Measurements from ENCODE around the gene SMYD1. TPM values are rescaled to one million over a fixed set of nuclear protein-coding genes. Genes with fewer than 3 reads are reported as not detected.

SMYD1 gene
- total RNA-seq (2013; cell fraction: nucleolus; rRNA removed), result not detected in 2 replicates
- total RNA-seq (2014; rRNA removed), result not detected in 2 replicates
- not detected in 2 replicates for total RNA-seq (2014; rRNA removed; fragmentation: Illumina TruSeq; extraction: Trizol)
- not detected in 2 replicates for total RNA-seq (2021)
- not detected for polyA plus RNA-seq (2011; ENCODE audit: low read depth)
- polyA plus RNA-seq (2011; rRNA removed), result not detected in 2 replicates
- polyA plus RNA-seq (2011; cell fraction: cytosol; rRNA removed), result not detected in 2 replicates
- polyA plus RNA-seq (2011; cell fraction: nucleus; rRNA removed), result not detected in 2 replicates
- not detected in 2 replicates for polyA plus RNA-seq (2012)
- polyA plus RNA-seq (2014; fragmentation: Illumina TruSeq; extraction: Trizol), result not detected in 2 replicates
- not detected for polyA plus RNA-seq (2014; fragmentation: Nextera tagmentation; extraction: Ambion mirVana)
- polyA plus RNA-seq (2014; rRNA removed), result 0.04 TPM in 1 of 2 replicates, not detected in the other
- polyA plus RNA-seq (2016; fragmentation: Nextera tagmentation; extraction: Ambion mirVana), result under 1 TPM in 1 of 2 experiments, not detected in 1; 0.09 TPM
- not detected in 2 replicates for polyA minus RNA-seq (2011; rRNA and poly(A)+ RNA removed)
- not detected in 2 replicates for polyA minus RNA-seq (2011; cell fraction: cytosol; rRNA and poly(A)+ RNA removed)
- polyA minus RNA-seq (2011; cell fraction: nucleus; rRNA and poly(A)+ RNA removed), result not detected in 2 replicates
- not detected for Bru-seq, nascent RNA
- not detected for BruChase-seq, experiment 1, labeled RNA remaining after a 6-hour chase
- not detected for BruChase-seq, experiment 2, labeled RNA remaining after a 2-hour chase
- long read RNA-seq, experiment 1, result 0 reads
- long read RNA-seq, experiment 2, result 0 reads

DNA sequence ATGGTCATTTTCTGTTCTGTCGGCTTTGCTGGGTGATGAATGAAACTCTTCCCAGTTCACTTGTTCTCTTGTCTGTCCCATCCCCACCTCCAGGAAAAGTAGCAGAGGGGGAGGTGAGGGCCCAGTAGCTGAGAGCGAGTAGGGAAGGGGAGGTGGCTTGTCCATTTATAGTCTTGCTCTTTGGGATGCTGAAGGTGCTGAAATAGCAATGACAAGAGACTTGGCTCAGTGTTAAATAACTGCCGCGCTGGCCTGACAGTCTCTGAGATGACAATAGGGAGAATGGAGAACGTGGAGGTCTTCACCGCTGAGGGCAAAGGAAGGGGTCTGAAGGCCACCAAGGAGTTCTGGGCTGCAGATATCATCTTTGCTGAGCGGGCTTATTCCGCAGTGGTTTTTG lies at the start of gene SMYD1:
Gene SMYD1 (plus strand): TSS at position 228 of the 400 bp plus-strand sequence. CDS start 40 bp downstream, at position 268.
- H3K9ac ChIP-seq (ENCODE audit: control insufficient read depth, insufficient read depth, low read length), result no peak within 1 kb of the TSS
- WGBS (ENCODE audit: insufficient coverage, insufficient replicate concordance, low lambda C conversion rate, missing lambda C conversion rate), result 70% methylated on average over 8 of the region's 8 CpGs
- no peaks in the 10 kb centered on the region for H3K4me1 ChIP-seq (ENCODE audit: control insufficient read depth, insufficient read depth, low read length)
- H3K4me2 ChIP-seq (ENCODE audit: control insufficient read depth, insufficient read depth), result no peak within 1 kb of the TSS
- in situ Hi-C loops (cut with MboI) (loop anchor here (25.0 kb wide), 1 partner anchor 595 kb away; no protein-coding TSS in a partner anchor), intact Hi-C loops (cut with micrococcal nuclease; ENCODE audit: unreplicated experiment) (no loop called here)
- no peak for FAIRE-seq
- H3K4me3 ChIP-seq, result no peak within 1 kb of the TSS
- H3K36me3 ChIP-seq (ENCODE audit: control insufficient read depth in 2 of 2, insufficient read depth in 2 of 2, low read length in 1 of 2), result no peaks in the 10 kb centered on the region
- no peak for DNase-seq (ENCODE audit: low read depth, low spot score)
- ATAC-seq, result no peak
- H3K9me3 ChIP-seq (replicated peaks; ENCODE audit: control insufficient read depth, insufficient read depth, low read length), result no peaks in the 10 kb centered on the region
- no peak within 1 kb of the TSS for H2AFZ ChIP-seq (ENCODE audit: control insufficient read depth, low read depth, low read length)
- ChIA-PET POLR2A (no interaction called here), CTCF (interaction anchor here (1.4 kb wide), 1 partner anchor 11 kb away, joined by 4 read pairs; no protein-coding TSS in a partner anchor), SMC1A (ENCODE audit: uncharacterized antibody, unreplicated experiment) (no interaction called here), RAD21 (ENCODE audit: unreplicated experiment) (no interaction called here)
- no peaks in the 10 kb centered on the region for H4K20me1 ChIP-seq (ENCODE audit: control insufficient read depth, insufficient read depth)
- no TSS peak for BruUV-seq (replicated peaks)
- no peak within 1 kb of the TSS for H3K27ac ChIP-seq (ENCODE audit: control insufficient read depth, insufficient read depth)
- no peaks in the 10 kb centered on the region for H3K27me3 ChIP-seq (replicated peaks in 1 of 2; ENCODE audit: control insufficient read depth in 2 of 2, insufficient read depth in 2 of 2, low read length in 1 of 2)
- H3K79me2 ChIP-seq (ENCODE audit: control insufficient read depth, insufficient read depth, low read length), result no peaks in the 10 kb centered on the region
- TF ChIP-seq ETV6 (conservative IDR thresholded peaks at IDR 0.05 in 1 of 2, IDR thresholded peaks at IDR 0.05 in 1 of 2; ENCODE audit: borderline replicate concordance in 1 of 2, low read depth in 1 of 2) (no peak), KLF5 (IDR thresholded peaks at IDR 0.05; ENCODE audit: partially characterized antibody) (no peak), FOS (IDR thresholded peaks at IDR 0.05; ENCODE audit: borderline replicate concordance, extremely low read depth, insufficient read length) (no peak), RELA (IDR thresholded peaks at IDR 0.05; ENCODE audit: borderline replicate concordance, partially characterized antibody) (no peak), IKZF2 (IDR thresholded peaks at IDR 0.05) (no peak), ZNF622 (IDR thresholded peaks at IDR 0.05) (no peak), ZNF24 (IDR thresholded peaks at IDR 0.05) (no peak), BHLHE40 (IDR thresholded peaks at IDR 0.05; ENCODE audit: borderline replicate concordance in 1 of 2, low read depth in 2 of 2, low read length in 1 of 2) (no peak), TBL1XR1 (IDR thresholded peaks at IDR 0.05; ENCODE audit: low read depth, low read length) (no peak), RB1 (IDR thresholded peaks at IDR 0.05; ENCODE audit: borderline replicate concordance) (no peak), ZZZ3 (IDR thresholded peaks at IDR 0.05; ENCODE audit: control insufficient read depth, insufficient read length, low read depth) (no peak)
- TF ChIP-seq, protein P1, sequence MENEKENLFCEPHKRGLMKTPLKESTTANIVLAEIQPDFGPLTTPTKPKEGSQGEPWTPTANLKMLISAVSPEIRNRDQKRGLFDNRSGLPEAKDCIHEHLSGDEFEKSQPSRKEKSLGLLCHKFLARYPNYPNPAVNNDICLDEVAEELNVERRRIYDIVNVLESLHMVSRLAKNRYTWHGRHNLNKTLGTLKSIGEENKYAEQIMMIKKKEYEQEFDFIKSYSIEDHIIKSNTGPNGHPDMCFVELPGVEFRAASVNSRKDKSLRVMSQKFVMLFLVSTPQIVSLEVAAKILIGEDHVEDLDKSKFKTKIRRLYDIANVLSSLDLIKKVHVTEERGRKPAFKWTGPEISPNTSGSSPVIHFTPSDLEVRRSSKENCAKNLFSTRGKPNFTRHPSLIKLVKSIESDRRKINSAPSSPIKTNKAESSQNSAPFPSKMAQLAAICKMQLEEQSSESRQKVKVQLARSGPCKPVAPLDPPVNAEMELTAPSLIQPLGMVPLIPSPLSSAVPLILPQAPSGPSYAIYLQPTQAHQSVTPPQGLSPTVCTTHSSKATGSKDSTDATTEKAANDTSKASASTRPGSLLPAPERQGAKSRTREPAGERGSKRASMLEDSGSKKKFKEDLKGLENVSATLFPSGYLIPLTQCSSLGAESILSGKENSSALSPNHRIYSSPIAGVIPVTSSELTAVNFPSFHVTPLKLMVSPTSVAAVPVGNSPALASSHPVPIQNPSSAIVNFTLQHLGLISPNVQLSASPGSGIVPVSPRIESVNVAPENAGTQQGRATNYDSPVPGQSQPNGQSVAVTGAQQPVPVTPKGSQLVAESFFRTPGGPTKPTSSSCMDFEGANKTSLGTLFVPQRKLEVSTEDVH (IDR thresholded peaks at IDR 0.05; ENCODE audit: low read depth, partially characterized antibody), result no peak
- TF ChIP-seq, protein P2, sequence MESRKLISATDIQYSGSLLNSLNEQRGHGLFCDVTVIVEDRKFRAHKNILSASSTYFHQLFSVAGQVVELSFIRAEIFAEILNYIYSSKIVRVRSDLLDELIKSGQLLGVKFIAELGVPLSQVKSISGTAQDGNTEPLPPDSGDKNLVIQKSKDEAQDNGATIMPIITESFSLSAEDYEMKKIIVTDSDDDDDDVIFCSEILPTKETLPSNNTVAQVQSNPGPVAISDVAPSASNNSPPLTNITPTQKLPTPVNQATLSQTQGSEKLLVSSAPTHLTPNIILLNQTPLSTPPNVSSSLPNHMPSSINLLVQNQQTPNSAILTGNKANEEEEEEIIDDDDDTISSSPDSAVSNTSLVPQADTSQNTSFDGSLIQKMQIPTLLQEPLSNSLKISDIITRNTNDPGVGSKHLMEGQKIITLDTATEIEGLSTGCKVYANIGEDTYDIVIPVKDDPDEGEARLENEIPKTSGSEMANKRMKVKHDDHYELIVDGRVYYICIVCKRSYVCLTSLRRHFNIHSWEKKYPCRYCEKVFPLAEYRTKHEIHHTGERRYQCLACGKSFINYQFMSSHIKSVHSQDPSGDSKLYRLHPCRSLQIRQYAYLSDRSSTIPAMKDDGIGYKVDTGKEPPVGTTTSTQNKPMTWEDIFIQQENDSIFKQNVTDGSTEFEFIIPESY (IDR thresholded peaks at IDR 0.05), result no peak

Data from GM12878 (cell line).